NCI-H524 treated with DMSO at 0.1 percent for 48 hours (cell line): ENCODE measurements around the gene CACNA1B.
"Not testable (repeated sequence)": the region's sequence is repeated elsewhere in the genome, so short reads cannot be mapped to it uniquely, and the experiment has no call there.

ENCODE experiments used
- DNase-seq: peaks from one replicate; lab custom pipeline; 2025; lab: John Stamatoyannopoulos, UW

Gene CACNA1B

DNA sequence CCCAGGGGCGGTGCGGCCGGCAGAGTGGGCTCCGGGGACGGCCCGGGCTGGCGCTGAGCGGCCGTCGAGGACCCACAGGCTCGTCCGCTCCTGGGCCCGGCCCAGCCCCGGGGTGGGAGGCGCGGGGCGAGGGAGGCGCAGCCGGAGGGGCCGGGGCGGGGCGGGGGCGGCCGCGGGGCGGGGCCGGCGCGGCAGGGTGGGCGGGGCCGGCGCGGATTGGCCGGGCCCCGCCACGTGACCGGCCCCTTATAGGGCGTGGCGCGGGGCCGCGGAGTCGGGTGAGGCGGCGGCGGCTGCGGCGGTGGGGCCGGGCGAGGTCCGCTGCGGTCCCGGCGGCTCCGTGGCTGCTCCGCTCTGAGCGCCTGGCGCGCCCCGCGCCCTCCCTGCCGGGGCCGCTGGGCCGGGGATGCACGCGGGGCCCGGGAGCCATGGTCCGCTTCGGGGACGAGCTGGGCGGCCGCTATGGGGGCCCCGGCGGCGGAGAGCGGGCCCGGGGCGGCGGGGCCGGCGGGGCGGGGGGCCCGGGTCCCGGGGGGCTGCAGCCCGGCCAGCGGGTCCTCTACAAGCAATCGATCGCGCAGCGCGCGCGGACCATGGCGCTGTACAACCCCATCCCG, at the start of gene CACNA1B:
Gene CACNA1B, plus strand, starts transcription at position 277 of the 617 bp plus-strand sequence. Its CDS starts 152 bp downstream, at position 429.
- DNase-seq, result not testable (repeated sequence)

- no peak for DNase-seq
These were observed 49.6 kb upstream of the CACNA1B start for GRCh38 chr9:137827908-137828526.

DNA sequence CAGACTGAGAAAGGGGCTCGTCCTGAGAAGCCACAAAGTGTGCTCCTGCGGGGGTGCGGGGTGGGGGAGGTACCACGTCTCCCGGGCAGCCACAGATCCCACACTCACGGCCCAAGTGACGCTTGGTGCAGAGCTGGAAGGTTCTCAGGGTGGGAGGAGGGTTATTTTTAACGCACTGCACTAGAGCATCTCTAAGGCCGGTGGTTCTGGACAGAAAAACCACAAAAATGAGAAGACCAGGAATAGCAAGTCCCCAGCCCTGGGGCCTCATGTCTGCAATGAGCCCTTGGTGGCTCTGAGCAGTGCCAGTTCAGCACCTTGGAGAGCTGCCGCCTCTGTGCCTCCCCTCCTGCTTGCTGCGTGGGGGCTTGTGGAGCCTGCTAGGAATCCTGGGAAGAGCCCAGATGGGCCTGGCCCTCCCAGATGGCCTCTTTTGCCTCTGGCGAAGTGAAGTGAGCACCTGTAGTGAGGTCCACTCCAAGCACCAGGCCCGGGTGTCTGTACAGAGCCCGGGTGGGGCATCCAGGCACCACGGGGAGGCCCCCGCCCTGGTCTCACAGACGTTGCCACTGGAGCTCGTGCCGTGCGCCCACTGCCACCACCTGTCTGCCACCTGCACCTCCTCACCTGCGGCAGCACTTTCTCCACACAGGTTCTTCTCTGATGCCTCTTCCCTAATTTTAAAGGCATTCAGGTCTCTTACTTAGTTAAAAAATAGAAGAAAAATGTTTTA, 48.9 kb upstream of the CACNA1B start:
- peak; percentile 66 for DNase-seq

GRCh38 chr9:137829260-137829996, 48.2 kb upstream of the CACNA1B start:
- no peak for DNase-seq

DNA sequence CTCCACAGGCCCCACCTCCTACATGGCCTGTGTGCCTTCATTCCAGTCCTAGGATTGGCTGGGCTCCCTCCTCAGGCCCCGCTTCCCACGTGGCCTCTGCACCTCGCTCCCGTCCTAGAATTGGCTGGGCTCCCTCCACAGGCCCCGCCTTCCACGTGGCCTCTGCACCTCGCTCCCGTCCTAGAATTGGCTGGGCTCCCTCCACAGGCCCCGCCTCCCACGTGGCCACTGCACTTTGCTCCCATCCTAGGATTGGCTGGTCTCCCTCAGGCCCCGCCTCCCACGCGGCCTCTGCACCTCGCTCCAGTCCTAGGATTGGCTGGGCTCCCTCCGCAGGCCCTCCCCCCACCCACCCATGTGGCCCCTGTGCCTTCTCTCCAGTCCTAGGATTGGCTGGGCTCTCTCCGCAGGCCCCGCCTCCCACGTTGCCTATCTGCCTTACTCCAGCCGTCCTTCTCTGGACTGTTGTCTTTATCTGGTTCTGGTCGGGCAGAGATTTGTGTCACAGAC, 45.3 kb upstream of the CACNA1B start:
- DNase-seq, result no peak

- no peak for DNase-seq
These were observed 44.6 kb upstream of the CACNA1B start for GRCh38 chr9:137832830-137833590.

GRCh38 chr9:137833721-137834613, 43.6 kb upstream of the CACNA1B start:
- no peak for DNase-seq

GRCh38 chr9:137834846-137835546, 42.6 kb upstream of the CACNA1B start:
- DNase-seq, result no peak

- no peak for DNase-seq
These were observed 41.3 kb upstream of the CACNA1B start for GRCh38 chr9:137836151-137836830.

- DNase-seq, result peak; percentile 72
These were observed 40.7 kb upstream of the CACNA1B start for GRCh38 chr9:137836831-137837241.

GRCh38 chr9:137837345-137838278, 40.0 kb upstream of the CACNA1B start:
- no peak for DNase-seq

DNA sequence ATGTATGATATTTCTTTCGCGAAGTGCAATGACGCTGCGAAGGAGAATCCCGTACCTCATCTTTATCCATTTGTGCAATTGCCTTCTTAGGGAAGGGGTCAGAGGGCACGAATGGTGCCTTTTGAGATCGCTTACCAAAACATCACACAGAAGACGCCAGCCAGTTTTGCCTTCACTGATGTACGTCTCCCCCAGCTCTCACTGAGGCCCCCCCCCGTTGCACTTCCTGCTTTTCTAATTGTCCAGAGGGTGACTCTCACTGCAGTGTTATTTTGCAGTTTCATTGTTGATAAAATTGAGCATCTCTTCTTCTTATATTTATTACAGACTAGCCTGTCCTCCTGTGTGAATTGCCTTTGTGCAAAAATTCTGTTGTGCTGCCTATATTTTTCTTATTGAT, 39.0 kb upstream of the CACNA1B start:
- DNase-seq, result no peak

DNA sequence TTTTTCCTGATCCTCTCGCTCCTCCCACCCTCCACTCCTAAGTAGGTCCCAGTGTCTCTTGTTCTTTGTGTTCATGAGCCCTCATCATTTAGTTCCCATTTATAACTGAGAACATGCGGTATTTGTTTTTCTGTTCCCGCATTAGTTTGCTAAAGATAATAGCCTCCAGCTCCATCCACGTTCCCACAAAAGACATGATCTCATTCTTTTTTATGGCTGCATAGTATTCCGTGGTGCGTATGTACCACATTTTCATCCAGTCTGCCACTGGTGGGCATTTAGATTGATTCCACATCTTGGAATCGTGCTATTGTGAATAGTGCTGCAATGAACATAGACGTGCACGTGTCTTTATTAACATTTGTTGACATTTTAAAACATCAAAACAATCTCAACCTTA, 34.2 kb upstream of the CACNA1B start:
- no peak for DNase-seq

DNA sequence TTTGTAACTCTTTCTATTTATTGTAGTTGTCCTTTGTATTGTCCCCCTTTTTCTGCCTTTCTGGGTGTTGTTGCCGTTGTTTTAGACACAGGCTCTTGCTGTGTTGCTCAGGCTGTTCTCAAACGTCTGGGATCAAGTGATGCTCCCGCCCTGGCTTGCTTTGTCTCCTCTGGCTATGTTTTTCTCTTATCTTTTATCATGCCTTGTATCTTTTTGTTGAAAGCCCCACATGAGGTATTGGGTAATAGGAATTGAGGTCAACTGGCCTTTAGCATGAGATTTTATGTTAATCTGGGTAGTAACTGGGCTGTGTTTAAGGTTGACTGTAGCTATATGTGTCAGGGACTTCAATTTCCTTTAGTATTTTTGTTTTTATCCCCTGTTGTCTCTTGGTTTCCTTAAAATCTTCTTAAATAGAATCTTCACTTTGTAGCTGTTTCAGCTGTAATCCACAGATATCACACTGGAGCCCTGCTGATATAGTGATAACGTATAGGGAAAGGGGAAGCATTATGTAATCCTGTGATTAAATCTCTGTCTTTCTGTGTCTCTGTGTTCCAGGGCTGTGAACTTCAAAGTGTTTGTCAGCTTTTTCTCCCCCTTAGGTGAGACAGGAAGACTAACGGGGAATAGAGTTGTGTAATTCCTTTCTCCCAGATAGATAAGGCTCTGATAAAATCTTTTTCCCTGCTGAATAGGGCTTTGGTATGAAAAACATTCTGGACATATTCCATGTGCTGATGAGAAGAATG, 25.9 kb upstream of the CACNA1B start:
- no peak for DNase-seq

- DNase-seq, result no peak
These were observed 24.1 kb upstream of the CACNA1B start for GRCh38 chr9:137853392-137853995.

DNA sequence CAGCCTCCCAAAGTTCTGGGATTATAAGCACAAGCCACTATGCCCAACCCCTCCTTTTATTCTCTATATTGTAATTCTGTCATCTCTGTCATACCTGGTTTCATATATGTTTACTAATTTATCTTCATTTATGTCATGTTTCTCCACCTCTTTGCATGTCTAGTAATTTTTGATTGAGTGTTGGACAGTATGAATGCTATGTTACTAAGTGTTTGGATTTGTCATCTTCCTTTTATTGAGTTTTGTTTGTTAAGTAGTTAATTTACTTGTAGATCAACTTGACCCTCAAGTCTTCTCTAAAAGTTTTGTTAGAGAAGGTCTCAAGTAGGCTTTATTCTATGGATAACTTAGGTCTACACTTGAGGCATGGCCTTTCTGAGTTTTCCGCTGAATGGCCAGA, 17.2 kb upstream of the CACNA1B start:
- no peak for DNase-seq

DNA sequence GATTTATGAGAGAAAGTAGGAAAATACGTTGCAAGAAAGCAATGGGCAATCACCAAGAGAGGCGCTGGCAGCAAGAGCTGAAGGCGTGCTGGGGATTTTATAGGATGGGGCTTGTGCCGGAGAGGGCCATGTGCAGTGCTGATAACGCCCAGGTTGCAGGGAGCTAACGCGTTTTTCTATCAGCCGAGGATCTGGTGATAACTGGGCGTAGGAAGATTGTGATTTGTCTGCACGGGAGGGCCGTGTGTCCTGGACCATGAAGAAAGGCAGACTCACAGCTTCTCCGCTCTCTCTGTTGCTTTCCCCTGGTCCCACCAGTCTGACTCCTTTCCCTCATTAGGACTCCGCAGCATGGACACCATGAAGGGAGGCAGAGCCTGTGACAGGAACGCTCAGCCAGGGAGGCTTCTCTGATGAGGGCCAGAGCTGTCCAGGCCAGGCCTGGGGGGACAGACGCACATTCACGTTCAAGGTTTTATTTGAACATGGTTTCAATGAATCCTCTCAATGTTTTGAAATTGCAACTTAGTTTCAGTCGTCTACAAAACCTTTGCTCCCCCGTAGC, 11.9 kb upstream of the CACNA1B start:
- no peak for DNase-seq
